Measurements from ENCODE around the gene KLHL21. TPM values are rescaled to one million over a fixed set of nuclear protein-coding genes. Genes with fewer than 3 reads are reported as not detected.

Gene KLHL21
- total RNA-seq, 6 donors from 2014 or later, result 26.4 to 66.0 (median 39.7) TPM

- 73 to 92% methylated on average over 2 to 13 of the region's 13 CpGs for WGBS, 2 donors
- peak in 1 of 2 donors; percentile 28 for ATAC-seq (ENCODE audit: low FRiP score in 2 of 2)
- no peaks in the 10 kb centered on the region for H3K27me3 ChIP-seq
- no peak for TF ChIP-seq POLR2A (IDR thresholded peaks at IDR 0.05)
- DNase-seq, result no peak
- no peak overlapping the region for H3K27ac ChIP-seq
- no peaks in the 10 kb centered on the region for H3K9me3 ChIP-seq
- no peak overlapping the region for H3K4me3 ChIP-seq
- peaks cover 4 to 49% (median 20%) of the 10 kb centered on the region in 4 donors for H3K4me1 ChIP-seq
- H3K36me3 ChIP-seq, result peaks cover 22 to 100% (median 77%) of the 10 kb centered on the region in 4 donors
These were observed 11.4 kb downstream of the KLHL21 start for GRCh38 chr1:6591222-6591621.

DNA sequence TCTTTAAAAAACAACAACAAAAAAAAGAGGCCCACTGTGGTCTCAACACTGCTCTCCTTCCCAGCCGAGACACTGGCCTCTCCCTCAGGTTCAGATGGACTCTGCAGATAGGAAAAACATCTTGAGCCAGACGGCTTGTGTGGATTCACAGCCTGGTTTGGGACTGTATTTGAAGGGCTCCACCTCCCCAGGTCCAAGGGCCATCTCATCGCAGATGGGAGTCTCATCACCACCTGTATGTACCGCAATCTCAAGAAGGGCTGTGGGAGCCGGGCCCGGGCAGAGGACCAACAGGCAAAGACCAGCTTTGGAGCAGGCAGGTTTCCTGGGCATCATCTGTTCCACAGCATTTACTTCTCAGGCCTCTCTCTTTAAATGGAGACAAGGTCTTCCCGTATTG lies 12.6 kb downstream of the KLHL21 start:
- TF ChIP-seq POLR2AphosphoS5 (IDR thresholded peaks at IDR 0.05), result no peak
- no peak for TF ChIP-seq POLR2A (IDR thresholded peaks at IDR 0.05)
- TF ChIP-seq, protein P1, sequence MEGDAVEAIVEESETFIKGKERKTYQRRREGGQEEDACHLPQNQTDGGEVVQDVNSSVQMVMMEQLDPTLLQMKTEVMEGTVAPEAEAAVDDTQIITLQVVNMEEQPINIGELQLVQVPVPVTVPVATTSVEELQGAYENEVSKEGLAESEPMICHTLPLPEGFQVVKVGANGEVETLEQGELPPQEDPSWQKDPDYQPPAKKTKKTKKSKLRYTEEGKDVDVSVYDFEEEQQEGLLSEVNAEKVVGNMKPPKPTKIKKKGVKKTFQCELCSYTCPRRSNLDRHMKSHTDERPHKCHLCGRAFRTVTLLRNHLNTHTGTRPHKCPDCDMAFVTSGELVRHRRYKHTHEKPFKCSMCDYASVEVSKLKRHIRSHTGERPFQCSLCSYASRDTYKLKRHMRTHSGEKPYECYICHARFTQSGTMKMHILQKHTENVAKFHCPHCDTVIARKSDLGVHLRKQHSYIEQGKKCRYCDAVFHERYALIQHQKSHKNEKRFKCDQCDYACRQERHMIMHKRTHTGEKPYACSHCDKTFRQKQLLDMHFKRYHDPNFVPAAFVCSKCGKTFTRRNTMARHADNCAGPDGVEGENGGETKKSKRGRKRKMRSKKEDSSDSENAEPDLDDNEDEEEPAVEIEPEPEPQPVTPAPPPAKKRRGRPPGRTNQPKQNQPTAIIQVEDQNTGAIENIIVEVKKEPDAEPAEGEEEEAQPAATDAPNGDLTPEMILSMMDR (IDR thresholded peaks at IDR 0.05), result no peak
- no peak for TF ChIP-seq EP300 (IDR thresholded peaks at IDR 0.05)
- no peak overlapping the region for H3K27ac ChIP-seq

GRCh38 chr1:6588893-6589520 lies 13.7 kb downstream of the KLHL21 start:
- Histone ChIP-seq H3K9me3 (no peaks in the 10 kb centered on the region), H3K4me1 (peaks cover 4 to 54% (median 20%) of the 10 kb centered on the region in 4 donors), H3K27ac (peak overlapping the region in 1 of 4 donors; percentile 43), H3K27me3 (no peaks in the 10 kb centered on the region), H3K4me3 (no peak overlapping the region), H3K36me3 (peaks cover 8 to 84% (median 54%) of the 10 kb centered on the region in 4 donors)
- 83 to 84% methylated on average over 7 to 24 of the region's 24 CpGs for WGBS, 2 donors
- ATAC-seq (ENCODE audit: low FRiP score in 2 of 2) (no peak), DNase-seq (peak; percentile 29 to 72)
- TF ChIP-seq POLR2AphosphoS5 (IDR thresholded peaks at IDR 0.05) (no peak), POLR2A (IDR thresholded peaks at IDR 0.05) (no peak), EP300 (IDR thresholded peaks at IDR 0.05) (no peak)
- TF ChIP-seq, protein P1 (IDR thresholded peaks at IDR 0.05), result no peak

More for the DNA sequence above, 12.6 kb downstream of the KLHL21 start:
- DNase-seq (no peak), ATAC-seq (ENCODE audit: low FRiP score in 2 of 2) (no peak)
- Histone ChIP-seq H3K4me3 (no peak overlapping the region), H3K9me3 (no peaks in the 10 kb centered on the region), H3K4me1 (peaks cover 4 to 48% (median 19%) of the 10 kb centered on the region in 4 donors), H3K27me3 (no peaks in the 10 kb centered on the region), H3K36me3 (peaks cover 17 to 89% (median 65%) of the 10 kb centered on the region in 4 donors)
- 79 to 94% methylated on average over 4 to 7 of the region's 7 CpGs for WGBS, 2 donors

- DNase-seq, result peak; percentile 74 to 89
- H3K4me1 ChIP-seq, result peaks cover 4 to 54% (median 20%) of the 10 kb centered on the region in 4 donors
- H3K27ac ChIP-seq, result peak overlapping the region in 3 of 4 donors; percentile 16 to 43 (median 29)
- WGBS, 2 donors, result 40 to 72% methylated on average over 3 to 19 of the region's 25 CpGs
- ATAC-seq (ENCODE audit: low FRiP score in 2 of 2), result peak in 1 of 2 donors; percentile 55
- H3K4me3 ChIP-seq, result no peak overlapping the region
- H3K27me3 ChIP-seq, result no peaks in the 10 kb centered on the region
- peaks cover 1 to 77% (median 47%) of the 10 kb centered on the region in 4 donors for H3K36me3 ChIP-seq
- no peak for TF ChIP-seq POLR2AphosphoS5 (IDR thresholded peaks at IDR 0.05)
- TF ChIP-seq, protein P1 (IDR thresholded peaks at IDR 0.05), result no peak
- peak in 1 of 4 donors; percentile 6 for TF ChIP-seq POLR2A (IDR thresholded peaks at IDR 0.05)
- no peaks in the 10 kb centered on the region for H3K9me3 ChIP-seq
These were observed 14.4 kb downstream of the KLHL21 start for GRCh38 chr1:6588128-6588892.

DNA sequence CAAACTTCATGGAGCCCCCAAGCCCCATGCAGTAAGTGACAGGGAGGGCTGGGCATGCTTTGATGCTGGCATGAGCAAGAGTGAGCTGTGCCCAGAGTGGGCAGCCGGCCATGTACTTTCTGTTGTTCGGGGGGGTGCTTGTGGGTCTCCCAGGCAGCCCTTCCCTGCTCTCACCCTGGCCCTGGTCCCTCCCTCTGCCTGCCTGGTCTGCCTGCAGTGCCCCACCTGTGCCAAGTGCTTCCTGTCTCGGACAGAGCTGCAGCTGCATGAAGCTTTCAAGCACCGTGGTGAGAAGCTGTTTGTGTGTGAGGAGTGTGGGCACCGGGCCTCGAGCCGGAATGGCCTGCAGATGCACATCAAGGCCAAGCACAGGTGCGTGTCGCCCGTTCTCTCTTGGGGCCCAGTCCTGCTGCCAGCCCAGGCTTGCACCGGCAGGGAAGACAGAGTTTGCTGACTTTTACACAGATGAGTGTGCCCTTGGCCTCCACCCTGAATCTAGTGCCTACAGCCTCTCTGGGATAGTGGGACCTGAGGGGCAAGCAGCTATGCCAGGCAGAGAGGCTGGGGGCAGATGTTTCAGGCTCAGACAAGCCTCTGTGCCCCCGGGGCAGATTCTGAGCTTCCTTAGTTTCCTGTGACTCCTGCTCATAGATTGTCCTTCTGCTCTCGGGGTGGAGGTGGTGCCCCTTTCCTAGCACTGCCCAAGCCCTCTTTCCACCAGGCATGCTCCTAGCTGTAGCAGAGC lies 15.2 kb downstream of the KLHL21 start:
- ATAC-seq (ENCODE audit: low FRiP score in 2 of 2), result peak in 1 of 2 donors; percentile 31
- peak overlapping the region in 3 of 4 donors; percentile 16 to 31 (median 29) for H3K27ac ChIP-seq
- WGBS, 2 donors, result 57 to 66% methylated on average over 6 to 13 of the region's 13 CpGs
- peaks cover 0 to 69% (median 39%) of the 10 kb centered on the region in 4 donors for H3K36me3 ChIP-seq
- H3K27me3 ChIP-seq, result no peaks in the 10 kb centered on the region
- peaks cover 8 to 60% (median 23%) of the 10 kb centered on the region in 4 donors for H3K4me1 ChIP-seq
- no peaks in the 10 kb centered on the region for H3K9me3 ChIP-seq
- peak; percentile 65 for DNase-seq
- no peak overlapping the region for H3K4me3 ChIP-seq
- no peak for TF ChIP-seq EP300 (IDR thresholded peaks at IDR 0.05)
- no peak for TF ChIP-seq POLR2A (IDR thresholded peaks at IDR 0.05)
- TF ChIP-seq POLR2AphosphoS5 (IDR thresholded peaks at IDR 0.05), result no peak
- TF ChIP-seq, protein P1 (IDR thresholded peaks at IDR 0.05), result no peak

Measured in upper lobe of left lung (tissue), 6 donors.